Epidermal melanocyte (primary cell): Measurements from ENCODE around the gene RABGGTA.
"Not testable (repeated sequence)": the region's sequence is repeated elsewhere in the genome, so short reads cannot be mapped to it uniquely, and the experiment has no call there.

Experiments
- DNase-seq: peaks from one replicate; pipeline ENCODE4 v3.0.0; 2011; ENCODE audit warnings: low spot score; ENCODE audit not compliant: insufficient read length

Gene RABGGTA

GRCh38 chr14:24260780-24261157 is 10.6 kb downstream of the RABGGTA start:
- no peak for DNase-seq

- no peak for DNase-seq
These were observed 11.2 kb downstream of the RABGGTA start for GRCh38 chr14:24260026-24260779.

GRCh38 chr14:24259282-24260025 is 11.9 kb downstream of the RABGGTA start:
- no peak for DNase-seq

GRCh38 chr14:24258548-24259265 is 12.7 kb downstream of the RABGGTA start:
- DNase-seq = no peak

GRCh38 chr14:24258119-24258518 is 13.3 kb downstream of the RABGGTA start:
- no peak for DNase-seq

- no peak for DNase-seq
These were observed 14.4 kb downstream of the RABGGTA start for GRCh38 chr14:24256960-24257359.

GRCh38 chr14:24255931-24256711 is 15.3 kb downstream of the RABGGTA start:
- DNase-seq = no peak

- no peak for DNase-seq
These were observed 16.0 kb downstream of the RABGGTA start for GRCh38 chr14:24255438-24255837.

GRCh38 chr14:24254630-24255392 is 16.6 kb downstream of the RABGGTA start:
- no peak for DNase-seq

- DNase-seq = no peak
These were observed 17.5 kb downstream of the RABGGTA start for GRCh38 chr14:24253936-24254335.

- no peak for DNase-seq
These were observed 18.9 kb downstream of the RABGGTA start for GRCh38 chr14:24252289-24253124.

- no peak for DNase-seq
These were observed 19.5 kb downstream of the RABGGTA start for GRCh38 chr14:24251880-24252288.

GRCh38 chr14:24250354-24250753 is 21.0 kb downstream of the RABGGTA start:
- no peak for DNase-seq

GRCh38 chr14:24249230-24250021 is 22.0 kb downstream of the RABGGTA start:
- no peak for DNase-seq

- DNase-seq = no peak
These were observed 24.0 kb downstream of the RABGGTA start for GRCh38 chr14:24247422-24247821.

GRCh38 chr14:24246765-24247212 is 24.6 kb downstream of the RABGGTA start:
- no peak for DNase-seq

GRCh38 chr14:24245350-24245749 is 26.0 kb downstream of the RABGGTA start:
- not testable (repeated sequence) for DNase-seq

- DNase-seq = no peak
These were observed 28.0 kb downstream of the RABGGTA start for GRCh38 chr14:24243336-24243836.
